ENCODE data around the gene DZIP3. TPM values are rescaled to one million over a fixed set of nuclear protein-coding genes. Genes with fewer than 3 reads are reported as not detected.

The DZIP3 gene
- total RNA-seq, 1 experiment from 2014 or later = 25.3 TPM

GRCh38 chr3:108698461-108698860 lies 108.9 kb downstream of the DZIP3 start:
- ChIA-PET CTCF (no interaction called here), POLR2A (no interaction called here)
- ATAC-seq = no peak
- H3K36me3 Mint-ChIP-seq = peaks cover 25% of the 10 kb centered on the region
- DNase-seq (ENCODE audit: low spot score) = no peak
- H3K27ac Mint-ChIP-seq = no peak overlapping the region
- no peaks in the 10 kb centered on the region for H3K4me1 Mint-ChIP-seq
- H3K9me3 Mint-ChIP-seq = peaks cover 21% of the 10 kb centered on the region
- H3K4me3 Mint-ChIP-seq = no peak overlapping the region
- TF ChIP-seq ZNF219 (CRISPR knock-in tag; IDR thresholded peaks at IDR 0.05; ENCODE audit: borderline replicate concordance) (no peak), NFATC4 (CRISPR knock-in tag; IDR thresholded peaks at IDR 0.05) (no peak), ZNF263 (CRISPR knock-in tag; IDR thresholded peaks at IDR 0.05; ENCODE audit: low read depth) (no peak), MYBL2 (CRISPR knock-in tag; IDR thresholded peaks at IDR 0.05) (no peak), FOXP1 (CRISPR knock-in tag; IDR thresholded peaks at IDR 0.05; ENCODE audit: borderline replicate concordance) (no peak), CTCF (IDR thresholded peaks at IDR 0.05) (no peak), SMAD3 (CRISPR knock-in tag; IDR thresholded peaks at IDR 0.05; ENCODE audit: borderline replicate concordance) (no peak), PREB (CRISPR knock-in tag; IDR thresholded peaks at IDR 0.05; ENCODE audit: borderline replicate concordance) (no peak)
- TF ChIP-seq, protein P1, sequence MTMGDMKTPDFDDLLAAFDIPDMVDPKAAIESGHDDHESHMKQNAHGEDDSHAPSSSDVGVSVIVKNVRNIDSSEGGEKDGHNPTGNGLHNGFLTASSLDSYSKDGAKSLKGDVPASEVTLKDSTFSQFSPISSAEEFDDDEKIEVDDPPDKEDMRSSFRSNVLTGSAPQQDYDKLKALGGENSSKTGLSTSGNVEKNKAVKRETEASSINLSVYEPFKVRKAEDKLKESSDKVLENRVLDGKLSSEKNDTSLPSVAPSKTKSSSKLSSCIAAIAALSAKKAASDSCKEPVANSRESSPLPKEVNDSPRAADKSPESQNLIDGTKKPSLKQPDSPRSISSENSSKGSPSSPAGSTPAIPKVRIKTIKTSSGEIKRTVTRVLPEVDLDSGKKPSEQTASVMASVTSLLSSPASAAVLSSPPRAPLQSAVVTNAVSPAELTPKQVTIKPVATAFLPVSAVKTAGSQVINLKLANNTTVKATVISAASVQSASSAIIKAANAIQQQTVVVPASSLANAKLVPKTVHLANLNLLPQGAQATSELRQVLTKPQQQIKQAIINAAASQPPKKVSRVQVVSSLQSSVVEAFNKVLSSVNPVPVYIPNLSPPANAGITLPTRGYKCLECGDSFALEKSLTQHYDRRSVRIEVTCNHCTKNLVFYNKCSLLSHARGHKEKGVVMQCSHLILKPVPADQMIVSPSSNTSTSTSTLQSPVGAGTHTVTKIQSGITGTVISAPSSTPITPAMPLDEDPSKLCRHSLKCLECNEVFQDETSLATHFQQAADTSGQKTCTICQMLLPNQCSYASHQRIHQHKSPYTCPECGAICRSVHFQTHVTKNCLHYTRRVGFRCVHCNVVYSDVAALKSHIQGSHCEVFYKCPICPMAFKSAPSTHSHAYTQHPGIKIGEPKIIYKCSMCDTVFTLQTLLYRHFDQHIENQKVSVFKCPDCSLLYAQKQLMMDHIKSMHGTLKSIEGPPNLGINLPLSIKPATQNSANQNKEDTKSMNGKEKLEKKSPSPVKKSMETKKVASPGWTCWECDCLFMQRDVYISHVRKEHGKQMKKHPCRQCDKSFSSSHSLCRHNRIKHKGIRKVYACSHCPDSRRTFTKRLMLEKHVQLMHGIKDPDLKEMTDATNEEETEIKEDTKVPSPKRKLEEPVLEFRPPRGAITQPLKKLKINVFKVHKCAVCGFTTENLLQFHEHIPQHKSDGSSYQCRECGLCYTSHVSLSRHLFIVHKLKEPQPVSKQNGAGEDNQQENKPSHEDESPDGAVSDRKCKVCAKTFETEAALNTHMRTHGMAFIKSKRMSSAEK (CRISPR knock-in tag; IDR thresholded peaks at IDR 0.05; ENCODE audit: borderline replicate concordance) = no peak
- TF ChIP-seq, protein P2, sequence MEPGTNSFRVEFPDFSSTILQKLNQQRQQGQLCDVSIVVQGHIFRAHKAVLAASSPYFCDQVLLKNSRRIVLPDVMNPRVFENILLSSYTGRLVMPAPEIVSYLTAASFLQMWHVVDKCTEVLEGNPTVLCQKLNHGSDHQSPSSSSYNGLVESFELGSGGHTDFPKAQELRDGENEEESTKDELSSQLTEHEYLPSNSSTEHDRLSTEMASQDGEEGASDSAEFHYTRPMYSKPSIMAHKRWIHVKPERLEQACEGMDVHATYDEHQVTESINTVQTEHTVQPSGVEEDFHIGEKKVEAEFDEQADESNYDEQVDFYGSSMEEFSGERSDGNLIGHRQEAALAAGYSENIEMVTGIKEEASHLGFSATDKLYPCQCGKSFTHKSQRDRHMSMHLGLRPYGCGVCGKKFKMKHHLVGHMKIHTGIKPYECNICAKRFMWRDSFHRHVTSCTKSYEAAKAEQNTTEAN (CRISPR knock-in tag; IDR thresholded peaks at IDR 0.05) = no peak
- no peaks in the 10 kb centered on the region for H3K27me3 Mint-ChIP-seq (ENCODE audit: low read depth)

GRCh38 chr3:108705045-108705444 lies 115.5 kb downstream of the DZIP3 start:
- Mint-ChIP-seq H3K27me3 (ENCODE audit: low read depth) (no peaks in the 10 kb centered on the region), H3K36me3 (peaks cover 12% of the 10 kb centered on the region), H3K27ac (no peak overlapping the region), H3K4me3 (no peak overlapping the region), H3K4me1 (no peaks in the 10 kb centered on the region), H3K9me3 (peaks cover 19% of the 10 kb centered on the region)
- POLR2A ChIA-PET = no interaction called here
- ATAC-seq (no peak), DNase-seq (ENCODE audit: low spot score) (no peak)
- CTCF ChIA-PET = no interaction called here
- TF ChIP-seq MAX (CRISPR knock-in tag; IDR thresholded peaks at IDR 0.05) = no peak
- TF ChIP-seq, protein P3, sequence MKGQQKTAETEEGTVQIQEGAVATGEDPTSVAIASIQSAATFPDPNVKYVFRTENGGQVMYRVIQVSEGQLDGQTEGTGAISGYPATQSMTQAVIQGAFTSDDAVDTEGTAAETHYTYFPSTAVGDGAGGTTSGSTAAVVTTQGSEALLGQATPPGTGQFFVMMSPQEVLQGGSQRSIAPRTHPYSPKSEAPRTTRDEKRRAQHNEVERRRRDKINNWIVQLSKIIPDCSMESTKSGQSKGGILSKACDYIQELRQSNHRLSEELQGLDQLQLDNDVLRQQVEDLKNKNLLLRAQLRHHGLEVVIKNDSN (CRISPR knock-in tag; IDR thresholded peaks at IDR 0.05) = no peak
- TF ChIP-seq PRRX2 (CRISPR knock-in tag; IDR thresholded peaks at IDR 0.05) = no peak
- TF ChIP-seq SP1 (CRISPR knock-in tag; conservative IDR thresholded peaks at IDR 0.05) = no peak
- TF ChIP-seq, protein P1 (CRISPR knock-in tag; IDR thresholded peaks at IDR 0.05; ENCODE audit: borderline replicate concordance) = no peak
- TF ChIP-seq E2F5 (CRISPR knock-in tag; IDR thresholded peaks at IDR 0.05) = no peak
- TF ChIP-seq, protein P4, sequence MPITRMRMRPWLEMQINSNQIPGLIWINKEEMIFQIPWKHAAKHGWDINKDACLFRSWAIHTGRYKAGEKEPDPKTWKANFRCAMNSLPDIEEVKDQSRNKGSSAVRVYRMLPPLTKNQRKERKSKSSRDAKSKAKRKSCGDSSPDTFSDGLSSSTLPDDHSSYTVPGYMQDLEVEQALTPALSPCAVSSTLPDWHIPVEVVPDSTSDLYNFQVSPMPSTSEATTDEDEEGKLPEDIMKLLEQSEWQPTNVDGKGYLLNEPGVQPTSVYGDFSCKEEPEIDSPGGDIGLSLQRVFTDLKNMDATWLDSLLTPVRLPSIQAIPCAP (CRISPR knock-in tag; IDR thresholded peaks at IDR 0.05) = no peak
- TF ChIP-seq GABPB1 (CRISPR knock-in tag; IDR thresholded peaks at IDR 0.05) = no peak

All from WTC11 (cell line).